ENCODE measurements around the gene PRSS50. TPM values are rescaled to one million over a fixed set of nuclear protein-coding genes. Genes with fewer than 3 reads are reported as not detected.

Gene PRSS50, protein sequence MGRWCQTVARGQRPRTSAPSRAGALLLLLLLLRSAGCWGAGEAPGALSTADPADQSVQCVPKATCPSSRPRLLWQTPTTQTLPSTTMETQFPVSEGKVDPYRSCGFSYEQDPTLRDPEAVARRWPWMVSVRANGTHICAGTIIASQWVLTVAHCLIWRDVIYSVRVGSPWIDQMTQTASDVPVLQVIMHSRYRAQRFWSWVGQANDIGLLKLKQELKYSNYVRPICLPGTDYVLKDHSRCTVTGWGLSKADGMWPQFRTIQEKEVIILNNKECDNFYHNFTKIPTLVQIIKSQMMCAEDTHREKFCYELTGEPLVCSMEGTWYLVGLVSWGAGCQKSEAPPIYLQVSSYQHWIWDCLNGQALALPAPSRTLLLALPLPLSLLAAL
- total RNA-seq (under 1 TPM; 0.12 to 0.69 (median 0.35) TPM), polyA plus RNA-seq (under 1 TPM in 1 of 2 donors, not detected in 1; 0.23 TPM)
- long read RNA-seq, donor 1, result 0 reads
- long read RNA-seq, donor 2, partial matches to known transcripts, result 20 of 20 reads
- long read RNA-seq, donor 2, other reads (novel, unspliced or antisense), result 0 of 20 reads
- long read RNA-seq, donor 3, result 0 reads

GRCh38 chr3:46717447-46718231 lies at the start of gene PRSS50:
Gene PRSS50, minus strand, starts transcription at chr3:46717869. Its CDS starts 45 bp downstream, at chr3:46717824.
- peak in 2 of 5 donors; percentile 10 to 34 for DNase-seq

GRCh38 chr3:46764206-46764605 lies 46.5 kb upstream of the PRSS50 start:
- Histone ChIP-seq H3K9me3 (peaks cover 0 to 4% of the 10 kb centered on the region in 2 donors), H3K4me3 (no peak overlapping the region), H3K27ac (no peak overlapping the region), H3K4me1 (ENCODE audit: insufficient read depth) (no peaks in the 10 kb centered on the region), H3K27me3 (no peaks in the 10 kb centered on the region), H3K36me3 (no peaks in the 10 kb centered on the region)
- TF ChIP-seq EP300 (IDR thresholded peaks at IDR 0.05) (no peak), POLR2A (IDR thresholded peaks at IDR 0.05) (no peak)
- TF ChIP-seq, protein P1, sequence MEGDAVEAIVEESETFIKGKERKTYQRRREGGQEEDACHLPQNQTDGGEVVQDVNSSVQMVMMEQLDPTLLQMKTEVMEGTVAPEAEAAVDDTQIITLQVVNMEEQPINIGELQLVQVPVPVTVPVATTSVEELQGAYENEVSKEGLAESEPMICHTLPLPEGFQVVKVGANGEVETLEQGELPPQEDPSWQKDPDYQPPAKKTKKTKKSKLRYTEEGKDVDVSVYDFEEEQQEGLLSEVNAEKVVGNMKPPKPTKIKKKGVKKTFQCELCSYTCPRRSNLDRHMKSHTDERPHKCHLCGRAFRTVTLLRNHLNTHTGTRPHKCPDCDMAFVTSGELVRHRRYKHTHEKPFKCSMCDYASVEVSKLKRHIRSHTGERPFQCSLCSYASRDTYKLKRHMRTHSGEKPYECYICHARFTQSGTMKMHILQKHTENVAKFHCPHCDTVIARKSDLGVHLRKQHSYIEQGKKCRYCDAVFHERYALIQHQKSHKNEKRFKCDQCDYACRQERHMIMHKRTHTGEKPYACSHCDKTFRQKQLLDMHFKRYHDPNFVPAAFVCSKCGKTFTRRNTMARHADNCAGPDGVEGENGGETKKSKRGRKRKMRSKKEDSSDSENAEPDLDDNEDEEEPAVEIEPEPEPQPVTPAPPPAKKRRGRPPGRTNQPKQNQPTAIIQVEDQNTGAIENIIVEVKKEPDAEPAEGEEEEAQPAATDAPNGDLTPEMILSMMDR (IDR thresholded peaks at IDR 0.05), result no peak
- 93 to 96% (median 94%) methylated on average over 1 of the region's 1 CpG for WGBS, 3 donors
- intact Hi-C loops (cut with DNase I), result no loop called here
- no peak for DNase-seq

More at GRCh38 chr3:46717447-46718231, at the start of gene PRSS50:
- Histone ChIP-seq H3K9me3 (no peaks in the 10 kb centered on the region), H3K27me3 (no peaks in the 10 kb centered on the region), H3K36me3 (no peaks in the 10 kb centered on the region), H3K4me3 (no peak within 1 kb of the TSS), H3K27ac (no peak within 1 kb of the TSS), H3K4me1 (ENCODE audit: insufficient read depth) (no peaks in the 10 kb centered on the region)
- TF ChIP-seq POLR2A (IDR thresholded peaks at IDR 0.05) (no peak), EP300 (IDR thresholded peaks at IDR 0.05) (no peak)
- TF ChIP-seq, protein P1 (IDR thresholded peaks at IDR 0.05), result no peak
- 33 to 50% (median 36%) methylated on average over 50 to 61 of the region's 61 CpGs for WGBS, 3 donors
- intact Hi-C loops (cut with DNase I), result no loop called here

- no peaks in the 10 kb centered on the region for H3K36me3 ChIP-seq
- peaks cover 0 to 4% of the 10 kb centered on the region in 2 donors for H3K9me3 ChIP-seq
- intact Hi-C loops (cut with DNase I), result no loop called here
- no peak overlapping the region for H3K27ac ChIP-seq
- no peak for DNase-seq
- H3K4me3 ChIP-seq, result no peak overlapping the region
- no peaks in the 10 kb centered on the region for H3K4me1 ChIP-seq (ENCODE audit: insufficient read depth)
- no peak for TF ChIP-seq EP300 (IDR thresholded peaks at IDR 0.05)
- no peak for TF ChIP-seq POLR2A (IDR thresholded peaks at IDR 0.05)
- TF ChIP-seq, protein P1 (IDR thresholded peaks at IDR 0.05), result no peak
- H3K27me3 ChIP-seq, result no peaks in the 10 kb centered on the region
These were observed 45.5 kb upstream of the PRSS50 start for GRCh38 chr3:46763178-46763577.
